Measurements from ENCODE around the gene SYT12.
"Not testable (repeated sequence)": the region's sequence is repeated elsewhere in the genome, so short reads cannot be mapped to it uniquely, and the experiment has no call there.

Gene SYT12

DNA sequence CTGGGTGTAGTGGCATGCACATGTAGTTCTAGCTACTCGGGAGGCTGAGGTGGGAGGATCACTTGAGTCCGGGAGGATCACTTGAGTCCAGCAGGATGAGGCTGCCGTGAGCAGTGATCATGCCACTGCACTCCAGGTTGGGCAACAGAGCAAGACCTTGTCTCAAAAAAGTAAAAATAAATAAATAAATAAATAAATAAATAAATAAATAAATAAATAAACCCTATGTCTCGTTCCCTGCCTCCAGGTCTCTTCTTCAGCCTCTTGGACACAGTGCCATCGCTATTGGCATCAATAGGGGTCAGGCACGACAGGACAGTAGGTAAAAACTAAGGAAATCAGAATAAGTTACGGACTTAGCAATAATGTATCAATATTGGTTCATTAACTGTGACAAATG is 23.4 kb upstream of the SYT12 start:
- DNase-seq (ENCODE audit: low read depth) = no peak

DNA sequence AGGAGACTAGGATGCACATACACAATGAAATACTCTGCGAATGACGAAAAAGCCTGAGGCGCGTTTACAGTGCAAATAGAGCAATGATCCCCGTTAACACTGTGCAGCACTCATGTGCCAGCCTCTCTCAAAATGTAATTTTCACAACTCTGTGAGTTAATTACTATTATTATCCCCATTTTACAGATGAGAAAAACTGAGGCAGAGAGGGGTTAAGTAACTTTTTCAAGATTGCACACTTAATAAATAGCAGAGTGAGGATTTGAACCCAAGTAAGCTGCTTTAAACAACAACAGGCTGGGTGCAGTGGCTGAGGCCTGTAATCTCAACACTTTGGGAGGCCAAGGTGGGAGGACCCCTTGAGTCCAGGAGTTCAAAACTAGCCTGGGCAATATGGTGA is 21.6 kb upstream of the SYT12 start:
- DNase-seq (ENCODE audit: low read depth) = no peak

DNA sequence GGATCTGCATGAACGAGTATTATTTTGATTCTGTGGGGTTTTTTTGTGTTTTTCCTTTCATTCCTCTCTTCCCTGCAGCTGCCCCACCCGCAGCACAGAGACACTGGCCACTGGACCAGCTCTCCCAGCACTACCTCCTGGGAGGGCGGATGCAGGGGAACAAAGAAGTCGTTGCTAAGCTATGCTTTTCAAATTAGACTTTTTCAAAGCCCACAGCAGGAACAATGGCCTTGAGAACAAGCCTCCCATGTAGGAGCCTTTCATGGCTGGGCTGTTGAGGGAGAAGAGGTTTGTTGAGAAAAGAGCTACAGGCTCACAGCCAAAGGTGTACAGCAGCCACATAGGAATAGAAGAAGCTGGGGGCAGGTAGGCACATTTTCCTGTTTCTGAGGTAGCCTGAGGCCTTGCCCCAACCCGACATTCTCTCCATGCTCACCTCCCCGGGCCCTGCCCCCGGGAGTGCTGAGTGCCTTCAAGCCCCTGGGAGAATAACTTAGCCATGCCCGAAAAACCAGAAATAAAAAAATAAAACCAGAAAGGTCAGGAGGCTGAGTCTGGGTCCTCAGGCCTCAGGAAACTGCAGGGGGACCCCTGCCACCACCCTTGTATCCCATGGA is 20.5 kb upstream of the SYT12 start:
- DNase-seq (ENCODE audit: low read depth) = no peak

DNA sequence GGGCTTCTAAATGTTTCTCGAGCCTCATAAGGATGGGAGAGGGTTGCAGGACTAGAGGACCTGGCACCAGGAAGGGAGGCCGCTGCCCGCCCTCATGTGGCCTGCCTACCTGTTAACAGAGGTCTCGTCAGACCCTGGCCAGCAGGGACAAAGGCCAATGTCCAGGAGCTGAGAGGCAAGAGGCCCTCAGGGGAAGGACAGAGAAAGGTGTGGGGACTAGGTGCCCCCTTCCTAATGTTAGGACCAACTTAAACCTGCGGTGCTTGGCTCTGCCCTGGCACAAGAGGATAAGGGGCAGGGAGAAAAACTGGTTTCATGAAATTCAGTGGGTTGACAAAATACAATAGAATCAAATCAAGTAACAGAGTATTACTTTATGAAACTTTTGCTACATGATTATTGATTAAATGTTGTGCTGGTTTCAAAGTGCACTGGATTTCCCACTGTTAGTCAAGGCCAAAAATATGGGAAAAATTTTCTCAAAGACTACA is 20.0 kb upstream of the SYT12 start:
- DNase-seq (ENCODE audit: low read depth) = no peak

DNA sequence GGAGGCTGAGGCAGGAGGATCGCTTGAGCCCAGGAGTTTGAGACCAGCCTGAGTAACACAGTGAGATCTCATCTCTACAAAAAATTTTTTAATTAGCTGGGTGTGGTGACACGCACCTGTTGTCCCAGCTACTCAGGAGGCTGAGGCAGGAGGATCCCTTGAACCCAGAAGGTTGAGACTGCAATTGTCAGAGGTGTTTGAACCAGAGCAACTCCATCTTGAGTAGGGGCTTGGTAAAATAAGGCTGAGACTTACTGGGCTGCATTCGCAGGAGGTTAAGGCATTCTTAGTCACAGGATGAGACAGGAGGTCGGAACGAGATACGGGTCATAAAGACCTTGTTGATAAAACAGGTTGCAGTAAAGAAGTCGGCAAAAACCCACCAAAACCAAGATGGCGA is 17.7 kb upstream of the SYT12 start:
- DNase-seq (ENCODE audit: low read depth) = not testable (repeated sequence)

DNA sequence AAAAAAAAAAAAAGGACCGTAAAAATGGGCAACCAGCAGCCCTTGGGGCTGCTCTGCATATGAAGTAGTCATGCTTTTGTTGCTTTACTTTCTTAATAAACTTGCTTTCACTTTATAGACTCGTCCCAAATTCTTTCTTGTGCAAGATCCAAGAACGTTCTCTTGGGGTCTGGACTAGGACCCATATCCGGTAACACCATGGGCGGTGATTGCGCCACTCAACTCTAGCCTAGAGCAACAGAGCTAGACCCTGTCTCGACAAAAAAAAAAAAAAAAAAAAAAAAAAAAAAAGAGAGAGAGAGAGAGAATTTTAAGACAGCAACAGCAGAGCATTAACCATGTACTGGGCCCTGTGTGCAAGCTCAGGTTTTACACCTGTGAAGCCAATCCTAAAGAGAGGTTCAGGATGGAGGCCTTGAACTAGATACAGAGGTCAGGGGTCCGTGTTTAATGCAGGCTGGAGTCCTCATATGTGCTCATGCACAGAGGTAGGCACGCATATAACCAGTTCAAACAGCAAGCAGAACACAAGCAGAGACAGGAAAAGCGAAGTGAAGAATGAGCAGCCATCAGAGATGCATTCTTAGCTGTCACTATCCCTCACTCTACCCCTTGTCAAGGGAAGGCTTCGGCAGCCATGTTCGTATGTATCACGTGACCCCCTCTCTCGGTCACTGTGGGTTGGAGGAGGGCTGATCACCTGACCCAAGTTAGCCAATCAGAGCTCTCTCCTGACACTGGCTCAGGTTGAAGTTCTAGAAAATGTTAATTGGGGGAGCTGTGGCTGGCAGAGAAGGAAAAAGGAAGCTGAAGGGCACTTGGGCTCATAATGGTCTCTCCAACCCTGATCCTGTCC is 16.7 kb upstream of the SYT12 start:
- DNase-seq (ENCODE audit: low read depth) = no peak

DNA sequence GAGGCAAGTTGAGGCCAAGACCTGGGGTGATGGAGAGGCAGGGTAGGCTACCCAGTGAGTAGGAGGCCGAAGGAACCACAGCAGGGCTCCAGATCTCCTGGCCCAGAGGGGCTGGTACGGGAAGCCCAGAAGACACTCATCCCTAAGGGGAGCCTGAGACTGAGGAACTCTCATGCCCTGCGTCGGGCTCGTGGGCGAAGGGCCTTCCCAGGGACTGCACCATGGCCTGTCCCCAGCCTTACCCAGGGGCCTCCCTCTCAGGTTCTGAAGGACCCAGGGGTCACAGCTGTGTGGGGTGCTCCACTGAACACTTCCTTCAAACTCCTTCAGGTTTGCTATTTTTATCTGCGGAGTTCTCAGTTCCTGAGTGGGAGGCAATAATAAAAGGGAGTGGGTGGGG is 15.8 kb upstream of the SYT12 start:
- DNase-seq (ENCODE audit: low read depth) = no peak

DNA sequence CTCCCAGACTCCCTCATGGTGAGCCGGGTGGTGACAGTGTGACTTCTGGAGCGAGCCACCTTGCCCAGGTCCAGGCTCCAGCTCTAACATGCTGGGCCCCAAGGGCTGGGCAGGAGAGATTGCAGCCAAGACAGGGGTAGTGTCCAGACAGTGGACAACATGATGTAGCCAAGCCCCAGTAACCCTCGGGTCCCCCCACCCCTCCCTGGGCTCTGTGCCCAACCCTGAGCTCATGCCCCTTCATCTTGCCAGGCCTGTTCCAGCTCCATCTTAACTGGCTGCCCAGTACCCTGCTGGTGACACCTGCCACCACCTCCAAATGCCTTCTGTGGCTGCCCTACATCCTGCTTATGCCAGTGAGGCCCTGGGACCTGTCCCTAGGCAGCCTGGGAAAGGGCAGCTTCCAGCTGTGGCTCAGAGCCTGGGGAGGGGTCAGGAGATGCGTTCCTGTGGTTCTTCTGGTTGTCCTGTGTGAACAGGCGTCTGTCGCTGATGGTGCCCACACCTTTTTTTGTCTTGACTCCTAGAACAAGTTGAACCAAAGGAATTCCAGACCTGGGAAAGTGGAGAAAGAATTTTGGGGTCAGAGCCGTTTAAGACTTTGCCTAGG is 12.5 kb upstream of the SYT12 start:
- DNase-seq (ENCODE audit: low read depth) = no peak

DNA sequence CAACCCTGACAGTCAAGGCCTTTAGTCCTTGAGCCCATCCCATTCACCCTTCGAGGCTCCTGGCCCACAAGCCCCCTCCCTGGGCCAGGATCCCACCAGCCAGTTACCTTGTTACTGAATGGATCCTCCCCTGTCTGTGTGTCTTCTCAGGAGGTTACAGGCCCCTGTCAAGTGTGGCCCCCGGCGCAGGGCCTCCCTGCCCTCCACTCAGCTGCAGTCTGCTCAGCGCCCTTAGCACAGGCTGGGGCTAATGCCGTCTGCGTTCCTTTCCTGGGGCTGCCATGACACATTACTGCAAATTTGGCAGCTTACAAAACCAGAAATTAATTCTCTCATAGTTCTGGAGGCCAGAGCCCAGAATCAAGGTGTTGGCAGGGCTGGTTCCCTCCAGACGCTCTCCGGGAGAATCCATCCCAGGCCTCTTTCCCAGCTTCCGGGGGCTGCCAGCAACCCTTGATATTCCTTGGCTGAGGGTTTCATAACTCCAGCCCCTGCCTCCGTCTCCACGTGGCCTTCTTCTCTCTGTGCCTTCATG is 9.4 kb upstream of the SYT12 start:
- no peak for DNase-seq (ENCODE audit: low read depth)

DNA sequence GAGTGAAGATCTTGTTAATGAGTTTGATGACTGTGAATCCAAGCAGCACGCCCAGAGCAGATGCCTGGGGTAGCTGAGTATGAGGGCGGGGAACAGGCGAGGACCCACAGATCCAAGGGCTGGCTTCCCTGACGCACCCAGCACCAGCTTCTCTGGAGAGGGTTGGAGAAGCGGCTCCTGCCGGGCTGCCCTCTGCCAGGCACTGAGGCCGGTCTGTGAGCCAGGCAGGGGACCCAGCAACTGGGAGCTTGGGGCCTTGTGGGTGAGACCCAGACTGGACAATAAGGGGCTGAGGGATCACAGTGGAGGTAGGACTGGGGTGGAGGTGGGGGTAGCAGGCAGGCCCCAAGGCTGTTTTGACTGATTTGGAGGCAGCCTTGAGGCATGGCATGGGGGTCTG is 8.6 kb upstream of the SYT12 start:
- no peak for DNase-seq (ENCODE audit: low read depth)

DNA sequence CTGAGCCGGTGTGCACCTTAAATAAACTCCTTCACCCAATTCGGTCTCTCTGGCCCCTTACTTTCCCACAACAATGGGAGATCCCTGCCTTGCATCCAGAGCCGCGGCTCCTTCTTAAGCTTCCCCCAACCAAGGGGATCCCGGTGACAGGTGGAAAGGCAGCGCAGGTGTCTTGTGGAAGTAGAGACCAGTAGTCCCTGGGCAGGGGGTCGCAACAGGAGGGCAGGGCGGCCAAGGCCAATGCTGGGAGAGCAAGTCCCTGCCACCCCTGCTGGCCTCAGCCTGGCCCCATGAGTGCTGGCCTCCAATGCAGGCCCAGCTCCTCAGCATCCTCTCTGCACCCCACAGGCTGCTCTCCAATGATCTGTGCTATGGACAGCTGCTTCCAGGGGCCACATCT is 7.9 kb upstream of the SYT12 start:
- no peak for DNase-seq (ENCODE audit: low read depth)

DNA sequence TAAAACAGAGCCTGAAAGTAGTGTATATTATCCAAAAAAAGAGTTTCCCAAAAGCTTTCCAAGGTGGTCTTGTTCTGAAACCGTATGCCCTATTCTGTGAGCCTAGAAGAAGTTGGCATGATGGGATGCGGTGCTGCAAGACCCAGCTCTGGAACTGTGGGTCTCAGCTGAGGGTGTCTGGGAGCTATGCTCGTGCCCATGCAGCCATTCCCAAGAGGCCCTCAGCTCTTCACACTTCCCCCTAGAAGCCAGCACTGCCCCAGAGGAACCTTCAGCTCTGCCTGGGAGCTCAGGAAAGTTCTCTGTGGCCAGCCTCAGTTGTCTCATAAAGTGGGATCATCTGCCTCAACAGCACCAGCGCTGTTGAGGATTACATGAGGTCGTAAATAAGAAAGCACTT is 6.4 kb upstream of the SYT12 start:
- no peak for DNase-seq (ENCODE audit: low read depth)

DNA sequence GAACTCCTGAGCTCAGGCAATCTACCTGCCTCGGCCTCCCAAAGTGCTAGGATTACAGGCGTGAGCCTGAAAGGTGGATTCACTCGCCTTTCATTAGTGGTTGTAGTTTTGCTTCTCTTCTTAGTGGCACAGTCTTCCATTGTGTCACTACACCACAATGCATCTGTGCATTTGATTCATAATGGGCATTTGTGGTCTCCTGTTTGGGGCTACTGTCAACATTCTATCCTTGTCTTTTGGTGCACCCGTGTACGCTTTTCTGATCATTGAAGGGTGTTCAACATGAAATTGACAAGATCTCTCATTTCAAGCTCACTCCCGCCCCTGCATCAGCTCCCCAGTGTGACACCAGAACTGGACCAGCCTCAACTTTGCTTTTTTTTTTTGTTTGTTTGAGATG is 2.0 kb upstream of the SYT12 start:
- no peak for DNase-seq (ENCODE audit: low read depth)

DNA sequence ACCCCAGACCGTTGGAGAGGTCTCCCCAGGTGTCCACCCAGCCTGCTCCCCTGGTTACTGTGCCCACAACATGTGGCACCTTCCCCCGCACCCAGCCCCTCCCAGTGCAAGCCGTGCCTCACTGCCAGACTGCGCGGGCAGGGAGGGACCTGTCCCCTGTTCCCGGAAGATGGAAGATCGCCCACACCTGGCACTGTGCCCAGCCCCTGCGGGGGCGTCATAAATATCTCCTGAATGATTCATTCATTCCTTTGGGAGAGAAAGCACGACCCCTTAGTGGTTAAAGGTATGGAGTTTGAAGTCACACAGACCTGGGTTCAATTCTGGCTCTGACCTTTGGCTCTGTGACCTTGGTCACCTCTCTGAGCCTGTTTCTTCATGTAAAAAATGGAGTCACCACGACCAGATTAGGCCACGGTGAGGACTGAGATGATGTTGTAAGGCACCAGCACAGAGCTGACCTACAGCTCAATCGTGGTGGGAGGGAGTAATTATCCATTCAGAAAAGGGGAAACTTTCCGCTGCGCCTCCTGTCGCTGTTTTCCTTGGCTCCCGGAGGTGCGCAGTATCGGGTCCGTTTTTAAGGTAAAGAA is 497 bp upstream of the SYT12 start:
- no peak for DNase-seq (ENCODE audit: low read depth)

DNA sequence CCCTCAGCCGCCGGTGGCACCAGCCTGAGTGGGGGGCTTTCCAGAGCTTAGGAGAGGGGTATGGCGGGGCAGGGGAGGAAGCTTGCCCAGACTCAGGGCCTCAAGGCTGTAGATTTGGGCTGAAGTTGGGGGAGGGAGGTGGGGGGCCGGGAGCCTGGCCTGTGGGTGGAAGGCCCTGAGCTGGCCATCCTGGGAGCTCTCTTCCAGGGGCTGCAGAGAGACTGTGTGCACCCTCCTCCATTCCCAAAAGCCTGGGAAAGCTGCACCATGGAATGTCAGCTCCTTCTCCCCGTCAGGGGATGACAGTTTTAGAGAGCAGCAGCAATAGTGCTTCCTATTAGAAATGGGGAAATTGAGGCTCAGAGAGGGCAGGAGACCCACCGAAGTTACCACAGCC is 1.0 kb downstream of the SYT12 start:
- no peak for DNase-seq (ENCODE audit: low read depth)

DNA sequence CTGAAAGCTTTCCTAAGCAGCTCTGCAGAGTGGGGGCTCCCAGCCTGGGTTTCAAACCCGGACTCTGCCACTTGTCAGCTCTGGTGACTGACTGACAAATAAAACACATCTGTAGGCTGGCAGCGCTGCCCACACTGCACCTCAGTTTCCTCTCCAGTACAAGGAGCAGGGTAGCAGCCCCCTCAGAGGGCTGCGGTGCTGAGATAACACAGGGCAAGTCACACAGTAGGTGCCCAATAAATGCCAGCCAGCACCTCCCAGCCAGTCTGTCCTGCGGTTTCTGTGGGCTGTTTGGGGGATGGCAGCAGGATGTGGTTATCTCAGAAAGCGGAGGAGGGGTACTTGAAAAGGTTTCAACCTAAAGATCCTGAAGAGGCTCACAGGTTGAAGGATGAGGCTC is 1.5 kb downstream of the SYT12 start:
- DNase-seq (ENCODE audit: low read depth) = peak; percentile 20

DNA sequence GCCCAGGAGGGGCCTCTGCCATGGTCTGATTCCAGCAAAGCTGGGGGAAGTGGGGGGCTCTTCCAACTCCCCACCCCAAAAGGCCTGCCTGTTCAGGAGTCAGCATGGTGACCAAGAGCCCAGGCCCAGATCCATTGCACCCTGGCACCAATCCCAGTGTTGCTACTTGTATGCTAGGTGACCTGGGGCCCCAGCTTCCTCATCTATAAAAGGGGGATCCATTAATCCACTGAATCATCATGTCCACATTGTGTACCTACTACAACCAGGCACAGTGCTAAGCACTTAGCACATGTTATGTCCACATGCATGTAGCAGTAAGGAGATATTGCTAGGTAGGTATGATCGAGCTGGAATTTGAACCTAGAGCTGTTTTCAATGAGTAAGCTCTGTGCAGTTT is 2.0 kb downstream of the SYT12 start:
- DNase-seq (ENCODE audit: low read depth) = no peak

DNA sequence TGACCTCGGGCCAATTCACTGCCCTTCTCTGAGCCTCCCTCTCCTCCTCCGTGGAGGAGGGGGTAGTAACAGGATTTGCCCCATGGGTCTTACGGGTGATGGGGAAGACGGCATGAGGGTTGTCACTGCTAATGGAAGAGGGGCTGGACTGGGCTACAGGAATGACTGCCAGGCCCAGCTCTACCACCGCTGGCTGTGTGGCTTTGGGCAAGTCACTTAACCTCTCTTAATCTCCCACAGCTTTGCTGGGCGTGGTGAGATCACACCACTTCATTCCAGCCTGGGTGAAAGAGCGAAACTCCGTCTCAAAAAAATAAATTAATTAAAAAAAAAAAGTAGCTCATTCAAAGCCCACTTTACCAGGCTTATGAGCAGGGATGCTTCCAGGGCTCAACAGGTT is 2.8 kb downstream of the SYT12 start:
- DNase-seq (ENCODE audit: low read depth) = no peak

DNA sequence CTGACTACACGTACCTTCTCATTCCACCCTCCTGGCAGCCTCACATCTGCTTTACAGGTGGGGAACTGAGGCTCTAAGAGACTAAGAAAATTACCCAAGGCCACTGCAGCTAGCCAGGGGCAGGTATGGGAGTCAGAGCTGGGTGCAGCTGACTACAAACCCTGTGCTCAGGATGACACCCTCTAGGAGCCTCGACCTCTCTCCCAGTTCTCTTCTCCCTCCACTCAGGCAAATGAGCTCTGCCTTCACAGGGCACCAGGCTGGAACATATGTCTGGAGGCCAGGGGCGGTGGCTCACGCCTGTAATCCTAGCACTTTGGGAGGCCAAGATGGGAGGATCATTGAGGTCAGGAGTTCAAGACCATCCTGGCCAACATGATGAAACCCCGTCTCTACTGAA is 4.0 kb downstream of the SYT12 start:
- DNase-seq (ENCODE audit: low read depth) = no peak

DNA sequence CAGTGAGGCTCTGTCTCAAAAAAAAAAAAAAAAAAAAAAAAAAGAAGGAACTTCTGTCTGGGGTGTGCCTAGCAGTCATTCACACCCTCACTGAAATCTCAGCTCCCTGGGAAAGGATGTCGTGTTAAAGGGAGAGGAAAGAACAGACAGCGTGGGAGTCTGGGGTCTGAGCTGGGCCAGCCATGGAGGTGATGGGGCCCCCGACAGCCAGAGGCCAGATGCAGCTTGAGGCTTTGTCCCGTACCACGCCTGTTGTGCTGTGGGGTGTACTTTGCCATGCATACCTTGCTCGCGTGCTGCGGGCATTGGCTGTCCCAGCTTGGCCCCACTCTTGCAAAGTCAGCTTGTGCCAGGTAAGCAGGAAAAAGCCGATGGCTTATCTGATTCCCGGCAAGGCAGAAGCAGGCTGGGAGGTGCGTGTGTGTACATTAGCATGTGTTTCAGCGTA is 4.6 kb downstream of the SYT12 start:
- DNase-seq (ENCODE audit: low read depth) = no peak

DNA sequence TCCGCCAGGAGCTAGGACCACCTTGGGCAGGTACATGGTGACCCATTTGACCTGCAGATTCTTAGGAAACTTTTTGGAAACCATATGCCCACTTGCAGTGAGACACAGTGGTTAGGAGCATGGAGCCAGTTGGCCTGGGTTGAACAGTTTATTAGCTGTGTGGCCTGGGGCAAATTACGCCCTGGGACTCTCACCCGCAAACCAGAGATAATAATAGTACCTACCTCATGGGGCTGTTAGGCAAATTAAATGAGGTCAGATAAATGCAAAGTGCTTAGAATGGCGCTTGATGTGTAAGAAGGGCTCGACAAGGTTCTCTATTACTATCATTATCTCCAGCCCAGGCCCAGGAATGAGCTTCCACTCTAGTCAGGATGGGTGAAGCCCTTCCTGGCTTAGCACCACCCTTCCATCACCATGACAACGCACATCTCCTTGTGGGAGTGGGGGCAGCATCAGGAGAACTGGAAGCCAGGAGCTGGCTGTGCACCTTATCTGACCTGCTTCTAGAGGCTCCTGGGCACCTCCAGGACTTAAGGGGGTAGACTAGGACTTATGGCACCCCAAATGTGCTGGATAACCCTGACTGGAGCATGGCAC is 5.1 kb downstream of the SYT12 start:
- DNase-seq (ENCODE audit: low read depth) = no peak

DNA sequence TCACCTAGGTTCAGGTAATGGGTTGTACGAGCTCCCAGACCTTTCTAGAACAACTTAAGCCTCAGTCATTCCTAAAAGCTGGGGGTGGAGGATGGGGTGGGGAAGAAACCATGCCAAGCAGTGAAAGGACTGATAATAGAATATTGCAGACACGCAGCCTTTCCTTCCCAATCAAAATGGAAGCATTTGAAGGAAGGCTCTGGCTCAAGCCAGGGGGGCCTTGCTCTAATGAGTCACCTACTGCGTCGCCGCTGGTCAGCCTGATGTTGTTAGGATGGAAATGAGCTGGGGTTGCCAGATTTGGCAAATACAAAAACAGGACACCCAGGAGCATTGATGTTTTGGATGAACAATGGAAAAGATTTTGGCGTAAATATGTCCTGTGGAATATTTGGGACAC is 6.2 kb downstream of the SYT12 start:
- no peak for DNase-seq (ENCODE audit: low read depth)

Measured in activated T-helper 1 cell treated with Interleukin-2 at 50 U/mL for 16 hours (primary cell).